NB4 (cell line): ENCODE results near the gene DNAJC15.
"Not testable (repeated sequence)": the region's sequence is repeated elsewhere in the genome, so short reads cannot be mapped to it uniquely, and the experiment has no call there.

ENCODE experiments used
- CTCF ChIP-seq: IDR thresholded peaks from one replicate; pipeline ENCODE4 v1.5.1; 2012; ENCODE audit warnings: low read depth, low read length
- POLR2A ChIP-seq: IDR thresholded peaks from 2 replicates; pipeline ENCODE4 v1.6.1; 2011; ENCODE audit warnings: mild to moderate bottlenecking; ENCODE audit not compliant: insufficient read length; ENCODE audit errors: extremely low read depth

- TF ChIP-seq CTCF, POLR2A: not testable (repeated sequence)
Observed at GRCh38 chr13:43045302-43045773, 22.0 kb downstream of the DNAJC15 start.
